ENCODE data around the gene TLL1.

The TLL1 gene

DNA sequence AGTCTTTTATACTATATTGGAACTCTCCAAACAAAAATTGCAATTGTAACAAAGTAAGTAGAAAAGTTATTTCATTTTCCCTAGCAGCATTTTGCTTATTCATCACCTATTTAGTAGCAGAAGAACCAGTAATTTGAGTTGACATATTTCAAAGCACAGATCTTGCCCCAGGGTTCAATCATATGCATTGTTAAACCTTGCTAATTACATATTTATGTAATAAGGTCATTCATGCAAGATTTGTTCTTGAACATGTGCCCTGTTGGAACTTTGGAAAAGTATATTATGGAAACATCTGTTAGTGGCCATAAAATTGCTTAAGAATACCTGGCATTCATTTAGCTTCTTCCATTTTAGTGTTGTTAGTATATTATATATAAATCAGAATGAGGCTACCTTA lies 191.7 kb downstream of the TLL1 start:
- Histone ChIP-seq H3K79me2 (ENCODE audit: insufficient read depth, low read length) (no peaks in the 10 kb centered on the region), H3K27me3 (ENCODE audit: insufficient read depth, low read length, poor library complexity) (no peaks in the 10 kb centered on the region), H3K9ac (ENCODE audit: low read depth, low read length) (no peak overlapping the region), H3K4me2 (ENCODE audit: insufficient read depth, low read length) (no peak overlapping the region), H3K27ac (ENCODE audit: low read length) (no peak overlapping the region), H3K9me3 (ENCODE audit: insufficient read depth, low read length, severe bottlenecking) (no peaks in the 10 kb centered on the region), H2AFZ (ENCODE audit: low read depth, low read length) (no peak overlapping the region), H3K4me3 (ENCODE audit: low read depth in 1 of 2, low read length in 2 of 2) (no peak overlapping the region), H4K20me1 (ENCODE audit: insufficient read depth, low read length) (no peaks in the 10 kb centered on the region), H3K4me1 (ENCODE audit: insufficient read depth, low read length) (no peaks in the 10 kb centered on the region), H3K36me3 (ENCODE audit: insufficient read depth, low read length) (no peaks in the 10 kb centered on the region)
- DNase-seq (no peak), ATAC-seq (ENCODE audit: insufficient read depth, low read depth) (no peak)
- TF ChIP-seq, protein P1, sequence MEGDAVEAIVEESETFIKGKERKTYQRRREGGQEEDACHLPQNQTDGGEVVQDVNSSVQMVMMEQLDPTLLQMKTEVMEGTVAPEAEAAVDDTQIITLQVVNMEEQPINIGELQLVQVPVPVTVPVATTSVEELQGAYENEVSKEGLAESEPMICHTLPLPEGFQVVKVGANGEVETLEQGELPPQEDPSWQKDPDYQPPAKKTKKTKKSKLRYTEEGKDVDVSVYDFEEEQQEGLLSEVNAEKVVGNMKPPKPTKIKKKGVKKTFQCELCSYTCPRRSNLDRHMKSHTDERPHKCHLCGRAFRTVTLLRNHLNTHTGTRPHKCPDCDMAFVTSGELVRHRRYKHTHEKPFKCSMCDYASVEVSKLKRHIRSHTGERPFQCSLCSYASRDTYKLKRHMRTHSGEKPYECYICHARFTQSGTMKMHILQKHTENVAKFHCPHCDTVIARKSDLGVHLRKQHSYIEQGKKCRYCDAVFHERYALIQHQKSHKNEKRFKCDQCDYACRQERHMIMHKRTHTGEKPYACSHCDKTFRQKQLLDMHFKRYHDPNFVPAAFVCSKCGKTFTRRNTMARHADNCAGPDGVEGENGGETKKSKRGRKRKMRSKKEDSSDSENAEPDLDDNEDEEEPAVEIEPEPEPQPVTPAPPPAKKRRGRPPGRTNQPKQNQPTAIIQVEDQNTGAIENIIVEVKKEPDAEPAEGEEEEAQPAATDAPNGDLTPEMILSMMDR (IDR thresholded peaks at IDR 0.05; ENCODE audit: borderline replicate concordance, extremely low read depth, low read length, poor library complexity, severe bottlenecking): no peak
- no peak for TF ChIP-seq EZH2 (IDR thresholded peaks at IDR 0.05; ENCODE audit: borderline replicate concordance, low read depth, low read length, severe bottlenecking)

DNA sequence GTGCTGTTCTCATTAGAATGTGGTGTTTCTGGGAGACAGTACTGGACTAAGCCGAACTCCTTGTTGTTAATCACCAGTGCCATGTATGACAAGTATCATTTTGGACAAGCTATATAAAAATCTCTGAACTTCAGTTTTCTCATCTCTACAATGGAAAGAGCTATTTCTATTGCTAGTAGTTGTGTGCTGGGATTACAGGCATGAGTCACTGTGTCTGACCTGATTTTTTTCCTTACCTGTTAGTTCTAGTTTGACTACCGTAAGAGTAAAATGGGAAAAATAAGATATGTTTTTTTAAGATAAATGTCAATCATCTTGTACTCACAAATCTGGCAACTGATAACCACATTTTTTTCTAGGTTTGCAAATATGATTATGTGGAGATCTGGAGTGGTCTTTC lies 192.3 kb downstream of the TLL1 start:
- Histone ChIP-seq H3K4me3 (ENCODE audit: low read depth in 1 of 2, low read length in 2 of 2) (no peak overlapping the region), H3K79me2 (ENCODE audit: insufficient read depth, low read length) (no peaks in the 10 kb centered on the region), H3K9ac (ENCODE audit: low read depth, low read length) (no peak overlapping the region), H3K4me1 (ENCODE audit: insufficient read depth, low read length) (no peaks in the 10 kb centered on the region), H3K9me3 (ENCODE audit: insufficient read depth, low read length, severe bottlenecking) (no peaks in the 10 kb centered on the region), H3K4me2 (ENCODE audit: insufficient read depth, low read length) (no peak overlapping the region), H3K36me3 (ENCODE audit: insufficient read depth, low read length) (no peaks in the 10 kb centered on the region), H3K27me3 (ENCODE audit: insufficient read depth, low read length, poor library complexity) (no peaks in the 10 kb centered on the region), H2AFZ (ENCODE audit: low read depth, low read length) (no peak overlapping the region), H4K20me1 (ENCODE audit: insufficient read depth, low read length) (no peaks in the 10 kb centered on the region), H3K27ac (ENCODE audit: low read length) (no peak overlapping the region)
- no peak for TF ChIP-seq EZH2 (IDR thresholded peaks at IDR 0.05; ENCODE audit: borderline replicate concordance, low read depth, low read length, severe bottlenecking)
- TF ChIP-seq, protein P1 (IDR thresholded peaks at IDR 0.05; ENCODE audit: borderline replicate concordance, extremely low read depth, low read length, poor library complexity, severe bottlenecking): no peak
- DNase-seq (no peak), ATAC-seq (ENCODE audit: insufficient read depth, low read depth) (no peak)

DNA sequence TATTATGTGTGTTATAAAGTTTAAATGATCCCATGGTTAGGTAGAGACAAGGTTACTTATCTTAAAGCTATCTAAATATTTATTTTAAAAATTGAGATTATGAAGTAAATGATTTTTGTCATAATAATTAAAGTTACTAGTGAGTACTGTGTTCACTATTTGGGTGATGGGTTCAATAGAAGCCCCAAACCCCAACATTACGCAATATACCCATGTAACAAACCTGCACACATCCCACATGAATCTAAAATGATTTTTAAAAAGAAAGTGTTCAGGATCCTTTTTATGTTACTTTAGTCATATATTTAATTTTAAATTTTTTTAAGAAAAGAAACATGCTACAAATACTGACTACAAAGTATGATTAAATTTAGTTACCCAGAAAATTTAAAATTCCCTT lies 193.9 kb downstream of the TLL1 start:
- Histone ChIP-seq H3K27ac (ENCODE audit: low read length) (no peak overlapping the region), H3K79me2 (ENCODE audit: insufficient read depth, low read length) (no peaks in the 10 kb centered on the region), H3K9ac (ENCODE audit: low read depth, low read length) (no peak overlapping the region), H2AFZ (ENCODE audit: low read depth, low read length) (no peak overlapping the region), H4K20me1 (ENCODE audit: insufficient read depth, low read length) (no peaks in the 10 kb centered on the region), H3K9me3 (ENCODE audit: insufficient read depth, low read length, severe bottlenecking) (no peaks in the 10 kb centered on the region), H3K36me3 (ENCODE audit: insufficient read depth, low read length) (no peaks in the 10 kb centered on the region), H3K4me3 (ENCODE audit: low read depth in 1 of 2, low read length in 2 of 2) (no peak overlapping the region), H3K27me3 (ENCODE audit: insufficient read depth, low read length, poor library complexity) (no peaks in the 10 kb centered on the region), H3K4me1 (ENCODE audit: insufficient read depth, low read length) (no peaks in the 10 kb centered on the region), H3K4me2 (ENCODE audit: insufficient read depth, low read length) (no peak overlapping the region)
- DNase-seq: no peak
- ATAC-seq (ENCODE audit: insufficient read depth, low read depth): no peak
- TF ChIP-seq, protein P1 (IDR thresholded peaks at IDR 0.05; ENCODE audit: borderline replicate concordance, extremely low read depth, low read length, poor library complexity, severe bottlenecking): no peak
- TF ChIP-seq EZH2 (IDR thresholded peaks at IDR 0.05; ENCODE audit: borderline replicate concordance, low read depth, low read length, severe bottlenecking): no peak

DNA sequence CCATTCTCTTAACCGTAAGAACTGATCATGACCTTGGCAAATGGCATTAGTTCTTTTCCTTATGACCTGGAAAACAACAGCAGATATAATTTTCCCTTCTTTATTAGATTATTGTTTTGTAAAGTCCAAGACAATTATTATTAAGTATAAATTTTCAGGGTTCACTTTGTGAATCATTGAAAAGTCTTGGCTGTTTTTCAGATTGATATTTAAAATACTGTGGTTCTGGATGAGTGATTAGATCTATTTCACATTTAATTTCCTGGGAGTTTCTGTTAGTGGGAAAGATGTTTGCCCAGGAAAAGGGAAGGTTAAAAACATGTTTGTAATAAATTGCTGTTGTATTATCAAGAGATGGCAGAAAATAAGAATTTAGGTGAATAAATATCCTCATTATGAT lies 194.9 kb downstream of the TLL1 start:
- Histone ChIP-seq H4K20me1 (ENCODE audit: insufficient read depth, low read length) (no peaks in the 10 kb centered on the region), H3K4me3 (ENCODE audit: low read depth in 1 of 2, low read length in 2 of 2) (no peak overlapping the region), H3K27ac (ENCODE audit: low read length) (no peak overlapping the region), H3K36me3 (ENCODE audit: insufficient read depth, low read length) (no peaks in the 10 kb centered on the region), H3K79me2 (ENCODE audit: insufficient read depth, low read length) (no peaks in the 10 kb centered on the region), H3K27me3 (ENCODE audit: insufficient read depth, low read length, poor library complexity) (no peaks in the 10 kb centered on the region), H3K9ac (ENCODE audit: low read depth, low read length) (no peak overlapping the region), H3K9me3 (ENCODE audit: insufficient read depth, low read length, severe bottlenecking) (no peaks in the 10 kb centered on the region), H3K4me1 (ENCODE audit: insufficient read depth, low read length) (no peaks in the 10 kb centered on the region), H3K4me2 (ENCODE audit: insufficient read depth, low read length) (no peak overlapping the region), H2AFZ (ENCODE audit: low read depth, low read length) (no peak overlapping the region)
- no peak for ATAC-seq (ENCODE audit: insufficient read depth, low read depth)
- no peak for DNase-seq
- TF ChIP-seq EZH2 (IDR thresholded peaks at IDR 0.05; ENCODE audit: borderline replicate concordance, low read depth, low read length, severe bottlenecking): no peak
- TF ChIP-seq, protein P1 (IDR thresholded peaks at IDR 0.05; ENCODE audit: borderline replicate concordance, extremely low read depth, low read length, poor library complexity, severe bottlenecking): no peak
